ENCODE data around the gene MYO9A.

DNA sequence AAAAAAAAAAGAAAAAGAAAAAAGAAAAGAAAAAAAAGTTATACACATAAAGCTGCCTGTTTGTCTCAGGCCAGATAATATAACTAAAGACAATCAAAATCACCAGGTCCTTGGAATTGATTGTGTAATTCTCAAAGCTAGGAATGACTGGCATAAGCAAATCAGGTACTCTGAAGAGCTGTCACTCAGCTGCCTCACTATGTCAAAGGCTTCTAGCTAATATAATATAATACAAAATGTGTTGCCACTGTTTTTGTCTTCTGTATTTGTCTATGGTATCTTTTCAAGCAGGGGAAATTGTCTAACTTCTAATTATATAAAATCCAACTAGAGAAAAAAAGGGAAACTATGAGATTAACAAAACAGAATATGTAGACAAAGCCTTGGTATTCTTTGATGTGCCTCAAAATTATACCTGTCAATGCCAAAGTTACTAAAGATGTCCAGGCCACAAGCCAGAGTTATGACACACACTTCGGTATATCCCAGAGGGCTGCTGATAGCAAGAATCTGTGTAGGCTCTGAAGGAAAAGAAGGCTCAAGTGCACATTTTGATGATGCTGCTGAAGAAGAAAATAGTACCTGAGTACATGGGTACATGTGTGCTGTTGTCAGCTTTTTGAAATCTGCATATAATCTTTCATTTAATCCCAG, 344.6 kb downstream of the MYO9A start:
- no peak for TF ChIP-seq TAF1 (IDR thresholded peaks at IDR 0.05; ENCODE audit: borderline replicate concordance, low read depth, low read length)
- TF ChIP-seq TBL1XR1 (IDR thresholded peaks at IDR 0.05; ENCODE audit: low read depth, low read length): no peak
- TF ChIP-seq EP300 (IDR thresholded peaks at IDR 0.05; ENCODE audit: borderline replicate concordance in 1 of 2, control insufficient read depth in 1 of 2, low read depth in 2 of 2, low read length in 2 of 2): no peak
- TF ChIP-seq RAD21 (IDR thresholded peaks at IDR 0.05; ENCODE audit: insufficient read depth, low read depth, low read length): no peak
- TF ChIP-seq STAT3 (IDR thresholded peaks at IDR 0.05; ENCODE audit: low read depth, low read length): no peak
- no peak for TF ChIP-seq FOS (IDR thresholded peaks at IDR 0.05; ENCODE audit: borderline replicate concordance, extremely low read depth, insufficient read length)
- no peak for TF ChIP-seq ZNF24 (IDR thresholded peaks at IDR 0.05)
- no peak for TF ChIP-seq RFX5 (IDR thresholded peaks at IDR 0.05; ENCODE audit: low read depth, low read length)
- TF ChIP-seq MEF2B (IDR thresholded peaks at IDR 0.05; ENCODE audit: partially characterized antibody, poor library complexity, severe bottlenecking): no peak
- TF ChIP-seq, protein P1, sequence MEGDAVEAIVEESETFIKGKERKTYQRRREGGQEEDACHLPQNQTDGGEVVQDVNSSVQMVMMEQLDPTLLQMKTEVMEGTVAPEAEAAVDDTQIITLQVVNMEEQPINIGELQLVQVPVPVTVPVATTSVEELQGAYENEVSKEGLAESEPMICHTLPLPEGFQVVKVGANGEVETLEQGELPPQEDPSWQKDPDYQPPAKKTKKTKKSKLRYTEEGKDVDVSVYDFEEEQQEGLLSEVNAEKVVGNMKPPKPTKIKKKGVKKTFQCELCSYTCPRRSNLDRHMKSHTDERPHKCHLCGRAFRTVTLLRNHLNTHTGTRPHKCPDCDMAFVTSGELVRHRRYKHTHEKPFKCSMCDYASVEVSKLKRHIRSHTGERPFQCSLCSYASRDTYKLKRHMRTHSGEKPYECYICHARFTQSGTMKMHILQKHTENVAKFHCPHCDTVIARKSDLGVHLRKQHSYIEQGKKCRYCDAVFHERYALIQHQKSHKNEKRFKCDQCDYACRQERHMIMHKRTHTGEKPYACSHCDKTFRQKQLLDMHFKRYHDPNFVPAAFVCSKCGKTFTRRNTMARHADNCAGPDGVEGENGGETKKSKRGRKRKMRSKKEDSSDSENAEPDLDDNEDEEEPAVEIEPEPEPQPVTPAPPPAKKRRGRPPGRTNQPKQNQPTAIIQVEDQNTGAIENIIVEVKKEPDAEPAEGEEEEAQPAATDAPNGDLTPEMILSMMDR (IDR thresholded peaks at IDR 0.05 in 2 of 3, conservative IDR thresholded peaks at IDR 0.05 in 1 of 3; ENCODE audit: control insufficient read depth in 2 of 3, extremely low read depth in 1 of 3, insufficient read depth in 1 of 3, low read depth in 3 of 3, low read length in 3 of 3): no peak
- no peak for TF ChIP-seq EZH2 (IDR thresholded peaks at IDR 0.05; ENCODE audit: borderline replicate concordance, control insufficient read depth, low read depth, low read length)

All from GM12878 (cell line).